GM12875 (cell line): Measurements from ENCODE around the gene SMCO4.

Experiments
- H3K4me3 ChIP-seq: one replicate; pipeline ENCODE4 v1.5.1; 2011; ENCODE audit warnings: low read depth, low read length, control low read depth
- CTCF ChIP-seq: IDR thresholded peaks from 2 replicates; pipeline ENCODE4 v1.5.1; 2011; ENCODE audit warnings: low read depth, mild to moderate bottlenecking, control low read depth, inconsistent platforms, low read length, moderate library complexity, borderline replicate concordance; ENCODE audit not compliant: insufficient read depth

Gene SMCO4

GRCh38 chr11:93497596-93497995, 45.6 kb downstream of the SMCO4 start:
- TF ChIP-seq CTCF, result no peak
- no peak overlapping the region for H3K4me3 ChIP-seq

- TF ChIP-seq CTCF, result no peak
- H3K4me3 ChIP-seq, result no peak overlapping the region
These were observed 48.8 kb downstream of the SMCO4 start for GRCh38 chr11:93494357-93494756.

- no peak overlapping the region for H3K4me3 ChIP-seq
- TF ChIP-seq CTCF, result no peak
These were observed 49.8 kb downstream of the SMCO4 start for GRCh38 chr11:93493252-93493897.

- H3K4me3 ChIP-seq, result no peak overlapping the region
- no peak for TF ChIP-seq CTCF
These were observed 50.5 kb downstream of the SMCO4 start for GRCh38 chr11:93492464-93493251.

GRCh38 chr11:93491973-93492372, 51.2 kb downstream of the SMCO4 start:
- H3K4me3 ChIP-seq, result no peak overlapping the region
- no peak for TF ChIP-seq CTCF

- no peak for TF ChIP-seq CTCF
- H3K4me3 ChIP-seq, result no peak overlapping the region
These were observed 52.1 kb downstream of the SMCO4 start for GRCh38 chr11:93490996-93491618.
